ENCODE measurements around the gene ATP2B3.

Gene ATP2B3

GRCh38 chrX:153557618-153558355 lies 40.3 kb downstream of the ATP2B3 start:
- no peak for DNase-seq (ENCODE audit: low read depth in 2 of 2)
- no peak overlapping the region for H3K4me3 ChIP-seq (replicated peaks in 1 of 2; ENCODE audit: low read depth in 2 of 2, low read length in 2 of 2)
- no peak for TF ChIP-seq CTCF (IDR thresholded peaks at IDR 0.05; ENCODE audit: low read depth, low read length)

DNA sequence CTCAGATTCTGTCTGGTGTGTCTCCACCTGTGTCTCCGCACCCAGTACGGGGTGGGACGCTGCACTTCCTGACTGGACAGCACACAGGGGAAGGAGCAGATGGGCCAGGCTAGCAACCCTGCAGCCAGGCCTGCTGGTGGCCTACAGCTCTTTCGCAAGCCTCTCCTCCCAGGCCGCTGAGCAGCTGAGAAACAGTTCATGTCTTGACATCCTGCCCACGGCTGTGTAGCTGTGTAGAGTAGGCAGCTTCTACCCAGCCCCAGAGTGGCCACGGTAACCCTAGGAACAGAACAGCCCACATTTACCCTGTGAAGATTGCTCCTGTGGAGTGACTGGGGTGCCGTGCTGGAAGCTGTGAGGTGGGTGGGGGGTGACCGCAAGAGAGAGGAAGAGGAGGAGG lies 42.6 kb downstream of the ATP2B3 start:
- no peak overlapping the region for H3K4me3 ChIP-seq (replicated peaks in 1 of 2; ENCODE audit: low read depth in 2 of 2, low read length in 2 of 2)
- TF ChIP-seq CTCF (IDR thresholded peaks at IDR 0.05; ENCODE audit: low read depth, low read length): no peak
- DNase-seq (ENCODE audit: low read depth in 2 of 2): peak in 1 of 2 donors; percentile 43

DNA sequence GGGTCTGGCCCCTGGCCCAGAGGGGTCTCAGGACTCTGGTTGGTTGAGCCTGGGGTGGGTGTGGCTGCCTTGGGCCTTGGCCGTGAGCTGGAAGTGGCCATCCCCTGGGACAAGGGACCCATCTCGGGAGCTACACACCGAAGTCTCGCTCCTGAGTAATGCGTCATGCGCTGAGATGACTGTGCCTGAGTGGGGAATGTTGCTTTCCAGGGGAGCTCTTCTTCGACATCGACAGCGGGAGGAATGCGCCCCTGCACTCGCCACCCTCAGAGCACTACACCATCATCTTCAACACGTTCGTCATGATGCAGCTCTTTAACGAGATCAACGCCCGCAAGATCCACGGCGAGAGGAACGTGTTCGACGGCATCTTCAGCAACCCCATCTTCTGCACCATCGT lies 43.0 kb downstream of the ATP2B3 start:
- H3K4me3 ChIP-seq (replicated peaks in 1 of 2; ENCODE audit: low read depth in 2 of 2, low read length in 2 of 2): no peak overlapping the region
- DNase-seq (ENCODE audit: low read depth in 2 of 2): no peak
- TF ChIP-seq CTCF (IDR thresholded peaks at IDR 0.05; ENCODE audit: low read depth, low read length): no peak

DNA sequence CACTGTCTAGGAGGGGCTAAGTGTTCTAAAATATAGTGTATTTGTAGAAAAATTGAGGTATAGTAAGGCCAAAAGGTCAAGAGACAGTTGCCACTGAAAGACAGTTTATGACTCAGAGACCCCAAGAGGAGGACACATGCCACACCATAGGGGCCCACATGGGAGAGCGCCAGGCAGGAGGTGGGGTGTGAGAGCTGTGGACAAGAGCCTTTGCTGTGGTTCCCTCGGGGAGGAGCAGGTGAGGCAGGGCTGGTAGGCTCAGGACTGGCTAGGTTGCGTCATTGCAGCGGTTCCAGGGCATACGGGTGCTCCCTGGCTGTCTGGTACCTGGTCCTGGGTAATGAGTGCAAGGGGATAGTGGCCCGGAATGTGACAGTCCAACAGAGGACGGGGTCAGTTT lies 43.9 kb downstream of the ATP2B3 start:
- no peak for TF ChIP-seq CTCF (IDR thresholded peaks at IDR 0.05; ENCODE audit: low read depth, low read length)
- no peak overlapping the region for H3K4me3 ChIP-seq (replicated peaks in 1 of 2; ENCODE audit: low read depth in 2 of 2, low read length in 2 of 2)
- DNase-seq (ENCODE audit: low read depth in 2 of 2): no peak

- no peak for TF ChIP-seq CTCF (IDR thresholded peaks at IDR 0.05; ENCODE audit: low read depth, low read length)
- H3K4me3 ChIP-seq (replicated peaks in 1 of 2; ENCODE audit: low read depth in 2 of 2, low read length in 2 of 2): no peak overlapping the region
- DNase-seq (ENCODE audit: low read depth in 2 of 2): no peak
Observed at GRCh38 chrX:153562546-153562945, 45.1 kb downstream of the ATP2B3 start.

- DNase-seq (ENCODE audit: low read depth in 2 of 2): peak; percentile 18 to 38
- H3K4me3 ChIP-seq (replicated peaks in 1 of 2; ENCODE audit: low read depth in 2 of 2, low read length in 2 of 2): no peak overlapping the region
- no peak for TF ChIP-seq CTCF (IDR thresholded peaks at IDR 0.05; ENCODE audit: low read depth, low read length)
Observed at GRCh38 chrX:153564047-153564606, 46.7 kb downstream of the ATP2B3 start.
